ENCODE results near the gene ARR3.
"Not testable (repeated sequence)": the region's sequence is repeated elsewhere in the genome, so short reads cannot be mapped to it uniquely, and the experiment has no call there.

Gene ARR3

DNA sequence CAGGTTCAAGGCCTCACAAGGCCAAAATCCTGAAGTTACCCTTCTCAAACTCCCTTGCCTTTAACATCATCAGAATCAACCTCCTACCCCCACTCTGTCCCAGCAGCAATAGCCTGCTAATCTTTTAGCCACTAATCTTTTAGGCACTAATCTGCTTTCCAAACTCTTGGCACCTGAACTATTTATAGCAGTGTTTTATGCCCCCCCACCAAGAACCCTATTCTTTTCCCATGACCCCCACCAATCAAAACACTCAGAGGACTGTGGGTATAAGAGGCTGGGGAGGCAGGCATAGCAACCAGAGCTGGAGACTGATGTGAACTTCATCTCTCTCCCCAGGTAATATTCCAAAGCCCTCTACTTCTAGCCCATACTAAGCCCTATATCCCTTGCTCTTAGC lies at the start of gene ARR3:
Gene ARR3 (plus strand): TSS at position 301 of the 400 bp plus-strand sequence. CDS start 1,052 bp downstream, outside the sequence.
- DNase-seq: no peak

GRCh38 chrX:70219938-70220764 lies 48.0 kb upstream of the ARR3 start:
- DNase-seq: no peak

DNA sequence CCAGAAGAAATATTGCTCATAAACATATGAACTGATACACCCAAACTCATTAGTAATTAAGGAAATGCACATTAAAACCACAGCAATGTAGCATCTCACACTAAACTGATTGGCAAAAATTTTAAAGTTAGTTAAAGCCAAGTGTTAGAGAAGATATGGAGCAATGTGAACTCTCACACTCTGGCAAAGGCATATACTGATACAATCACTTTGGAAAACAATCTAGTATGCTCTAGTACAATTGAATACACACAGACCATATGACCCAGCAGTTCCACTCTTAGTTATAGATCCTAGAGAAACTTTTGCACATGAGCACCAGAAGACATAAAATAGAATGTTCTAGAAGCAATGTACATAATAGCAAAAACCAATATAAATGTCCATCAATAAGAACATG lies 42.1 kb upstream of the ARR3 start:
- DNase-seq: no peak

- no peak for DNase-seq
These were observed 41.4 kb upstream of the ARR3 start for GRCh38 chrX:70226687-70227086.

DNA sequence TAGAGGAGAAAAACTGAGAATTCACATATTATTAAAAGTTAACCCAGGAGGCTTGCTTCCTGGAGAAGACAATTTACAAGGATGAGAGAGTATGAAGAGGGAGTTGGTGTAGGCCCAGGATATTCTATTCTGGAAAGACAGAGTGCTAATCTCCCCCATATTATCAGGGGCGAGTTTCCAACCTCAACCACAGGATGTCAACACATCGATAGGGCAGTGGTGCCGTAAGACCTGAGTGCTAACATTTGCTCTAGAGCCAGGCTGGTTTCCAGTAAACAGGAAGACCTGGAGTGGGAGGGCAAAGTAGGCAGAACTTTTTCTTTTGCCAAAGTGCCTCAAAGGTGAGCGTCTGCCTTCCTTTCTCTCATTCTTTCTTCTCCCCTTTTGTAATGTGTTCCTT lies 36.5 kb upstream of the ARR3 start:
- no peak for DNase-seq

- no peak for DNase-seq
These were observed 33.8 kb upstream of the ARR3 start, which contains the start of gene AWAT1 for GRCh38 chrX:70234355-70234754. Gene AWAT1 (plus strand): TSS chrX:70234655. CDS start chrX:70234696, 41 bp downstream.

GRCh38 chrX:70240751-70241150 lies 27.4 kb upstream of the ARR3 start:
- no peak for DNase-seq

GRCh38 chrX:70241501-70241900 lies 26.6 kb upstream of the ARR3 start:
- no peak for DNase-seq

- DNase-seq: not testable (repeated sequence)
These were observed 24.5 kb upstream of the ARR3 start for GRCh38 chrX:70243601-70244000.

DNA sequence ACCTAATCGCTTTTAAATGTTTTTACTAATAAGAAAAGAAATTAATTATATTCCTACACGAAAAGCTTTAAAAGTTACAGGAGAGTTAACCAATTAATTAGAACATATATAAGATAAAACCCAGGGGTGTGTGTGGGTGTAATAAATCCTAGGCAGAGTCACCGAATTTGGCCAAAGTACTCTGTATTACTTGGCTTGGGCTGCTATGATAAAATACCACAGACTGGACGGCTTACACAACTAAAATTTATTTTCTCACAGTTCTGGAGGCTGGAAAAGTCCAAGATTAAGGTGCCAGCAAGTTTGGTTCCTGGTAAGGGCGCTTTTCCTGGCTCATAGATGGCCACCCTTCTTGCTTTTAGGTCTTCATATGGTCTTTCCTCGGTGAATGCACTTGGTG lies 23.3 kb upstream of the ARR3 start:
- DNase-seq: no peak

DNA sequence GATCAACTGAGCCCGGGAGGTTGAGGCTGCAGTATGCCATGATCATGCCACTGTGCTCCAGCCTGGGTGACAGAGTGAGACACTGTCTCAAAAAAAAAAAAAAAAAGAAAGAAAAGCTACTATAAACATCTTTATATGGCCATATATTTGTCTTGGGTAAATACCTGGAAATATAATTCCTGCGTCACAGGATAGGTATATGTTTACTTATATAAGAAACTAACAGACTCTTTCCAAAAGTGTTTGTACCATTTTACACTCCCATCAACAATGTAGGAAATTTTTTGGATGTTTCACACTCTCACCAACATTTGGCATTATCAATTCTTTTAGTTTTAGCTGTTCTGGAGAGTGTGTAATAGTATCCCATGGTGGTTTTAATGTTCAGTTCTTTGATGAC lies 20.9 kb upstream of the ARR3 start:
- DNase-seq: no peak

GRCh38 chrX:70252491-70252890 lies 15.6 kb upstream of the ARR3 start:
- no peak for DNase-seq

- DNase-seq: no peak
These were observed 14.6 kb upstream of the ARR3 start for GRCh38 chrX:70253377-70254062.

DNA sequence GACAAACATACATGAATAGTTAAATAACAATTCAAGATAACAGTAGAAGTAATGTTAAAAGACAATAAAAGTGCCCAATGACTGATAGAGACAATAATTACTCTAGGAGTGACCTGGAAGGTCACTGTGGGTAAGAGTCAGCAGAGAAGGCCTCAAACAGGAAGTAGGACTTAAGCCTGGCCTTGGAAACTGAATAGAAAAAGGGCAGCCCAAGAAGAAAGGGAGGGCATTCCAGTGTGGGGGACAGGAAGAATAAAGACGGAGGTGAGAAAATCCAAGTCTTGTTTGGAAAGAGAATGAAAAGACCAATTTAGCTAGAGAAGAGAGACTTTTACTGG lies 14.1 kb upstream of the ARR3 start:
- DNase-seq: no peak

DNA sequence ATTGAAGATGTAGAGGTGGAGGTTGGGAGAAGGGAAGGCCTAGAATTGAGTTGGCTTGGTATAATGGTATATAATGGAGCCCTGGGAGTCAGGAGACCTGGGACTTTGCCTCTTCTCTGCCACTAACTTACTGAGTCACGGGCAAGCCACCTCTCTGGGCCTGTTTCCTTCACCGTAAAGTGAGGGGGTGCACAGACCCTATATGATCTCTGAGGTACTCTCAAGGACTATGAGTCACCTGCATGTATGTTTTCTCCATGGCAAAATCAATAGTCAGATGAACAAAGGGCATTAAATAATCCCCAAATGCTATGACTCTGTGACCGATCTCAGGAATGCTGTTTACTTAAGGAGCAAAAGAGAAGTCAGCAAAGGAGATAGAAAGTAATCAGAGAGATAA lies 13.2 kb upstream of the ARR3 start:
- DNase-seq: no peak

- DNase-seq: no peak
These were observed 12.7 kb upstream of the ARR3 start for GRCh38 chrX:70255452-70255851.

DNA sequence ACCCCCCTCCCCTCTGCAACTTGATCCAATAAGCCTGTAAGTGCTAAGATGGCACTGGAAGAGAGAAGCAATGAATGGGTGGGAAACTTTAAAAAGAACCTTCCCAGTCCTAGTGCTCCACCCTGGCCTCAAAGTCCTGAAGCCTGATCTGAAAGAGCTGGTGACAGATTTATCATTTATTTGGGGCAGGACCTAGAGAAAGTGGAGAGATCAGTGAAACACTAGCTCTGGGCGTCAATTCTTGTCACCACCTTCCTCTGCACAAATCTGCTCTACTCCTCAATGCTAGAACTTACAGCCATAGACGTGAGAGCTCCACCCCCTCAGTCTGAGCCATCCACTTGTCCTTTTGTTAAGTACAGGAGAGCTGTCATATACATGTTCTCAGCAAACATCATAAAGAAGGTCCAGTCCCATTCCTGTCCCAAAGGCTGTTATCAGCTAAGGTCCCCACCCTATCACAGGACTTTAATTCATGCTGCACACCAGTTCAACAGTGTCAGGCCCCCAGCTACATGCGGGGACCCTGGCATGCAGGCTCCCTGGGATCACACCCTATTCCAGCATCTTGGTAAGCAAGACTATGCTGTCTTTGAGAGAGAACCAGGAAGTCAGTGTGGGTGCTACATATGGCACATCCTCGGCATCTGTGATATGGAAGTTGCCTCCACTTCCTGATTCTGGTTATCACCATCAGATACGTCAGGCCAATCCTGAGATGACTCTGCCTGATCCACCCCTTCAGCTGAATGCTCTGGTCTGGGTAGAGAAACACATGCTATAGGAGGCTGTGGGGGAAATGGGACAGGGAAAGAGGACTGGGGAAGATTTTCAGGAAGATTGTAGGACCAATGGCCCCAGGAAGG lies 10.5 kb upstream of the ARR3 start:
- no peak for DNase-seq

DNA sequence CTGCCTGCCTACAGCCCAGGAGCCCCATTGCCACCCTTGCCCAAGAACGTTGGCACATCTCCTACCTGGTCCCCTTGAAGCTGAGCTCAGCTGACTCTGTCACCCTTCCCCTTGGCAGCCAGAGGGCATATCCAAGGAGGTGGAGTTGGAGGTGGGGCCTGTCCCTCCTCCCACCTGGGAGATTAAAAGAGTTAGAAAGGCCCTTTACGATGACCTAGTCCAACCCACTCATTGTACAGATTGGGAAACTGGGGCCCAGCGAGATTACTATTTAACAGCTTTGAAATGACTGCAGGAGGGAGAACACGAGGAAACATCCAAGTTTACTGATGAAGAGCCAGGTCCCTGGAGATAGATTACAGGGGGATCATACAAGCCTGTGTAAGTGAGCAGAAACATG lies 8.0 kb upstream of the ARR3 start, which contains the start of gene P2RY4:
Gene P2RY4 (minus strand): TSS at position 101 of the 400 bp plus-strand sequence. CDS start 580 bp downstream, outside the sequence.
- no peak for DNase-seq

DNA sequence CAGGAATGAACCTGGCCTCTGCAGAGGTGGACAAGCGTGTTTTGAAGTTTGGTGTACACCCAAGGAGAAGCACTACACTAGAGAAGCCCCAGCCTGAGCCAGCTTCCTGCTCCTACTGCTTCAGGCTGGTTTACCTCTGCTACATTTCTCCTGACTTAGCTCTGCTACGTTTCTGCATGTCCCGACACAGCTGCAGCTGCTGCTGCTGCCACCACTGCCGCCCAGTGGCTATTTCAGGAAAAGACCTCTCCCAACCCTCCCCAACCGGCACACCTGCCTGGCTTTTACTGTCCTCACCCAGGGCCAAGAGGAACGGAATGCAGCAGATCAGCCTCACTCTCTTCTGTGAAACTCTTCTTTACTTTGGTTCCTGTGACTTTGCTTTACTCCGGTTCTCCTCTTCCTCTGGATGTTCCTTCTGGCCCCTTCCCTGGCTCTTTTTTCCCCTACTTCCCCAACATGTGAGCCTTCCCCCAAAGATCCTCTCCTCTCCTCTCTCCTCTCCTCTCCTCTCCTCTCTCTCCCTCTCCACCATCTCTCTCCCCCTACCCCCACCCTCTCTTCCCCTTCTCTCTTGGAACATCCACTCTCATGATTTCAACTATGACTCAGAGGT lies 5.1 kb upstream of the ARR3 start:
- DNase-seq: no peak

DNA sequence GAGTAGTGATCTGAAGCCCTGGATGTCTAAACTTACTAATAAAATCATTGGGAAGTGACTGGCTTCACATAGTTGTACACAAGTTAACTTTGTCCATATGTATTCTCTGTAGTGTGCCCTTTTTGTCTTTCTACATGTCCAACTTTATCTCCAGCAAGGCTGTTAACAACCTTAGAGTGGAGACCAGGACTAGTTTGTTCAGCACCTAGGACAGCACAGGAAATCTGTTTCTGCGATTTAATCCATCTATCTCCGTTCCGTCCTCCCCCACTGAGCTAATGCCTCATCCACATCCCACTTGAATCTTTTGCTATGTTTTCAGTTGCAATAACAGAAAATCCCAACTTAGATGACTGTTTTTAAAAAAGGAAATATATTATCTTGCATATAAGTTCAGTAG lies 3.4 kb upstream of the ARR3 start:
- no peak for DNase-seq

DNA sequence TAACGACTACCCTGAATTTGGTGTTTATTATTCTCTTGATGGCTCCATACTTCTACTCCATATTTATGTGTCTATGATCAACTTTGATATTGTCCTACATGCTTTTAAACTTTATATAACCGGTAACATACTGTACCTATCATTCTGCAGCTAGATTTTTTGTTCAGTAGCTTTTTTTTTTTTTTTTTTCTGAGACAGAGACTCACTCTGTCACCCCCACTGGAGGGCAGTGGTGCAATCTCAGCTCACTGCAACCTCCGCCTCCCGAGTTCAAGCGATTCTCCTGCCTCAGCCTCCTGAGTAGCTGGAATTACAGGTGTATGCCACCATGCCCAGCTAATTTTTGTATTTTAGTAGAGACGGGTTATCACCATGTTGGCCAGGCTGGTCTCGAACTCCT lies 5.9 kb downstream of the ARR3 start:
- not testable (repeated sequence) for DNase-seq

- DNase-seq: no peak
These were observed 10.9 kb downstream of the ARR3 start for GRCh38 chrX:70279081-70279480.

- no peak for DNase-seq
These were observed 12.4 kb downstream of the ARR3 start for GRCh38 chrX:70280573-70280972.

Data from NCI-H187 treated with DMSO at 0.1 percent for 48 hours (cell line).